ENCODE data around the gene IFT20. TPM values are rescaled to one million over a fixed set of nuclear protein-coding genes. Genes with fewer than 3 reads are reported as not detected.
A peak's percentile ranks its signal among the peaks of the same experiment; 100 is the strongest.

Gene IFT20
- total RNA-seq, 1 donor from 2014 or later = 33.2 TPM

DNA sequence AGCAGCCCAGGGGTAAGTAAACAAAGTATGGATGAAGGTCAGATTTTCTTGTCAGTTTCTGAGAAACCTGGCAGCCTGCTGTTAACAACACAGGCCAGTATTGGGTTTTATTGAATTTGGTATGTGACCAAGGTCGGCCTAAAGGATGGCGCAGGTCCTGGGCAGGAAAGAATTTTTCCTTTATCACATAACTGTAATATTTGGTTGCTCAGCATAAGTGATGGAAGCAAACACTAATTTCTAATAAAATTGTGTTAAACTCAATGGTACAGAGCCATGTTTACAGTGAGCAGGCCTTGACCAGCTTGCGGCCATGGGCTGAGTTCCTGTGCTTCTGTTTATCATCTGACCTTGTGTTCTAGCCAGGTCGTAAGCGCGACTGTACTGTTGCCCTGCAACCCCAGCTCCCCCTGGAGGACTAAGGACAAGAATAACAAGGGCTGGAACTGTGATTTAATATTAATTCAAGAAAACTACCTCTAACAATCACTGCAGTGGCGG lies 11.5 kb upstream of the IFT20 start:
- Histone ChIP-seq H3K36me3 (peaks cover 100% of the 10 kb centered on the region), H3K9me3 (no peaks in the 10 kb centered on the region), H3K4me3 (no peak overlapping the region), H3K27ac (no peak overlapping the region), H3K4me1 (peaks cover 25% of the 10 kb centered on the region), H3K27me3 (ENCODE audit: low read depth) (no peaks in the 10 kb centered on the region)
- peak in 1 of 2 donors; percentile 18 for ATAC-seq
- peak; percentile 19 for TF ChIP-seq CTCF (IDR thresholded peaks at IDR 0.05)
- no peak for DNase-seq
- intact Hi-C loops (cut with DNase I) = no loop called here

GRCh38 chr17:28346199-28346580 lies 10.9 kb upstream of the IFT20 start:
- Histone ChIP-seq H3K27ac (no peak overlapping the region), H3K27me3 (ENCODE audit: low read depth) (no peaks in the 10 kb centered on the region), H3K9me3 (no peaks in the 10 kb centered on the region), H3K4me3 (no peak overlapping the region), H3K36me3 (peaks cover 100% of the 10 kb centered on the region), H3K4me1 (peaks cover 25% of the 10 kb centered on the region)
- DNase-seq (no peak), ATAC-seq (no peak)
- intact Hi-C loops (cut with DNase I) = no loop called here
- TF ChIP-seq CTCF (IDR thresholded peaks at IDR 0.05) = no peak

DNA sequence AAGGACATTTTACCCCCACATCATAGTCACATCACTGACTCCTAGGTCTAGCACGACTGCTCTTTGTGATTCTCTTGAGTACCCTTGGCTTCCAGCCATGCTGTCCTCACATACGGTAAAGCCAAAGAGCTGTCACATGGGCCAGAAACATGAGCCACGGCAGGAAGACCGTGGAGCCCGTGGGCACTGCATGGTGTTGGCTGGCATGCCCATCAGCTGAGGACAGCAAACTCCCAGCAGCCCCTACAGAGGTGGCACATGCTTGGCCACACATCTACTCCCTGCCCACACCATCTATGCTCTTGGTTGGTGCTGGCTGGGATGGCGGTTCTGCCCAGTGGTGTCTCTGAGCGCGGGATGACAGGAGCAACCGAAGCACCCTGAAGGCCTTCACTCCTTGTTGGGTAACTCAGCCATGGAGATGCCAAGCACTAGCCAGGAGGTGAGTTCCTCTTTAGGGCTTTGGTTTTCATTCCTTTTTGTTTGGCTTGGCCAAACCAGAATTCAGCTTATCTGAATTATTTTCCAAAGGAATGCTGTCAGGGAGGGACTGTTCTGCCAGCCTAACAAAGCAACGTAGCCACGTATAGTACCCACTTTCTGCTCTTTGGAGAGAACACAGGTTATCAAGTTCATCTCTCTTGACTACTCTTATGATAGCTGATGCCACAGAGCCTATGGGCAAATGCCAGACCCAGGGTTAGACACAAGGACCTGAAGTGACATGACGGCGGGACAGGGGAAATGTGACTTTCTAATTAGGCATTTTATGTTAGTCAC lies 10.3 kb upstream of the IFT20 start:
- Histone ChIP-seq H3K27me3 (ENCODE audit: low read depth) (no peaks in the 10 kb centered on the region), H3K36me3 (peaks cover 100% of the 10 kb centered on the region), H3K4me1 (peaks cover 25% of the 10 kb centered on the region), H3K27ac (peak overlapping the region; percentile 18), H3K9me3 (no peaks in the 10 kb centered on the region), H3K4me3 (no peak overlapping the region)
- intact Hi-C loops (cut with DNase I) = no loop called here
- TF ChIP-seq CTCF (IDR thresholded peaks at IDR 0.05) = no peak
- DNase-seq = no peak
- ATAC-seq = peak; percentile 68 to 78

DNA sequence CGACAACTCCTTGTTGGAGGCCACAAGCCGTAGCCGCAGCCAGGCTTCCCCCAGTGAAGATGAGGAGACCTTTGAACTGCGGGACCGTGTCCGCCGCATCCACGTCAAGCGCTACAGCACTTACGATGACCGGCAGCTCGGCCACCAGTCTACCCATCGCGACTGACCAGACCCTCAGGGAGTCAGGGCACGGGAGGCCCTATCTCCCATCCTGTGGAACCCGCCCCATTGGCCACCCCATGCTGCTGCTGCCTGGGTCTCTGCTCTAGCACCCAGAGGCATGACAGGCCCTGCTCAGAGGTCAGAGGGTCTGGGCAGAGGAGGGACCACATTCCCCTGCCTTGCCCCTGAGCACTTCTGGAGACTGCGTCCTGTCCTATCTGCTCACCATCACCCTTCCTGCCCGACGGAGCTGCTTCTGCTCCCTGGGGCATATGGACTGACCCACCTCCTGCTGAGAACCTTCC lies 9.2 kb upstream of the IFT20 start:
- no peaks in the 10 kb centered on the region for H3K27me3 ChIP-seq (ENCODE audit: low read depth)
- no peak for DNase-seq
- no peak for TF ChIP-seq CTCF (IDR thresholded peaks at IDR 0.05)

DNA sequence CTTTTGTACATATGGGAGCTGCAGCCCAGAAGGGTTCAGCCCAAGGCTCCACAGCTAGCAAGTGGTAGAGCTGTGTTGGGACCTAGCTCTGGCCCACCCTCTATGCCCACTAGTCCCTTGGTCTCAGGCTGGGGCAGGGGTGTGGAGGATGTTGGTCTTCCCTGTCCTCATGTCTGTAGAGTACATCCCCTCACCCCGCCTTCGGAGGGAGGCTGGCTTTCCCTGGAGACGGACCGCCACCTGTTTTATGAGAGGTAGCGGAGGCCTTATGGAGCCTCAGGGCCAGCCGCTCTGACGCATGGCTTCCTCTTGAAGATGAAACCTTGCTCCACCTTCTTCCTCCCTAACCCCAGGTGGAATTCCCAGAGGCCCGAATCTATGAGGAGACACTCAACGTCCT lies 8.7 kb upstream of the IFT20 start:
- Histone ChIP-seq H3K27me3 (ENCODE audit: low read depth) (no peaks in the 10 kb centered on the region), H3K27ac (no peak overlapping the region), H3K36me3 (peaks cover 97% of the 10 kb centered on the region), H3K9me3 (no peaks in the 10 kb centered on the region), H3K4me3 (no peak overlapping the region), H3K4me1 (peaks cover 31% of the 10 kb centered on the region)
- ATAC-seq (no peak), DNase-seq (no peak)
- intact Hi-C loops (cut with DNase I) = no loop called here
- no peak for TF ChIP-seq CTCF (IDR thresholded peaks at IDR 0.05)

More for the DNA sequence above, 9.2 kb upstream of the IFT20 start:
- intact Hi-C loops (cut with DNase I) = no loop called here
- no peak for ATAC-seq
- no peak overlapping the region for H3K27ac ChIP-seq
- no peak overlapping the region for H3K4me3 ChIP-seq
- peaks cover 27% of the 10 kb centered on the region for H3K4me1 ChIP-seq
- H3K36me3 ChIP-seq = peaks cover 100% of the 10 kb centered on the region
- no peaks in the 10 kb centered on the region for H3K9me3 ChIP-seq

Measured in lower lobe of right lung (tissue), 2 donors.